ENCODE data around the gene PLCXD1.

DNA sequence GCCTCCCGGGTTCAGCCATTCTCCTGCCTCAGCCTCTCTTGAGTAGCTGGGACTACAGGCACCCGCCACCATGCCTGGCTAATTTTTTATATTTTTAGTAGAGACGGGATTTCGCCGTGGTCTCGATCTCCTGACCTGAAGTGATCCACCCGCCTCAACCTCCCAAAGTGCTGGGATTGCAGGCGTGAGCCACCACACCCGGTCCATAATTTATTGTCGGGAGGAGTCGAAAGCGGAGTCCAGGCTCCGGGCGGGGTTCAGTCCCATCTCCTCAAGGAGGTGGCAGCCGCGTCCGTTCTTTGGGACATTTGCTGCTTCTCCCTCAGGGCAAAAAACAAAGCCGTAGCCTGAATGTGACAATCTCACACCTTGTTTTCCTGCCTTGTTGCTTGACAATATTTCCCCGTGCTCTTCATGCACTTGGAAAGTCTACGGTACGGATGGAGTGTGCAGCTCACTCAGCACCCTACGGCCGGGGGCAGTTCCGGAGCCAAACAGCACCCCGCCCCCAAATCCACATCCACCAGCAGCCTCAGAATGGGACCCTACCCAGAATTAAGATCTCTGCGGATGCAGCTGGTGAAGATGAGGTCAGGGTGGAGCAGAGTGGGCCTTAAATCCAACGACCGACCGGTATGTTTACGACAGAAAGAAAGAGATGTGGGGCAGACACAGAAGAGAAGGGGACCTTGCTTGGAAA lies 27.8 kb downstream of the PLCXD1 start:
- no peak for TF ChIP-seq POLR2A (IDR thresholded peaks at IDR 0.05)
- TF ChIP-seq, protein P1, sequence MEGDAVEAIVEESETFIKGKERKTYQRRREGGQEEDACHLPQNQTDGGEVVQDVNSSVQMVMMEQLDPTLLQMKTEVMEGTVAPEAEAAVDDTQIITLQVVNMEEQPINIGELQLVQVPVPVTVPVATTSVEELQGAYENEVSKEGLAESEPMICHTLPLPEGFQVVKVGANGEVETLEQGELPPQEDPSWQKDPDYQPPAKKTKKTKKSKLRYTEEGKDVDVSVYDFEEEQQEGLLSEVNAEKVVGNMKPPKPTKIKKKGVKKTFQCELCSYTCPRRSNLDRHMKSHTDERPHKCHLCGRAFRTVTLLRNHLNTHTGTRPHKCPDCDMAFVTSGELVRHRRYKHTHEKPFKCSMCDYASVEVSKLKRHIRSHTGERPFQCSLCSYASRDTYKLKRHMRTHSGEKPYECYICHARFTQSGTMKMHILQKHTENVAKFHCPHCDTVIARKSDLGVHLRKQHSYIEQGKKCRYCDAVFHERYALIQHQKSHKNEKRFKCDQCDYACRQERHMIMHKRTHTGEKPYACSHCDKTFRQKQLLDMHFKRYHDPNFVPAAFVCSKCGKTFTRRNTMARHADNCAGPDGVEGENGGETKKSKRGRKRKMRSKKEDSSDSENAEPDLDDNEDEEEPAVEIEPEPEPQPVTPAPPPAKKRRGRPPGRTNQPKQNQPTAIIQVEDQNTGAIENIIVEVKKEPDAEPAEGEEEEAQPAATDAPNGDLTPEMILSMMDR (IDR thresholded peaks at IDR 0.05): no peak

Measured in prostate gland (tissue), 2 donors.